Fibroblast of gingiva (primary cell): ENCODE data around the gene NDUFV1.
A peak's percentile ranks its signal among the peaks of the same experiment; 100 is the strongest.
"Not testable (repeated sequence)": the region's sequence is repeated elsewhere in the genome, so short reads cannot be mapped to it uniquely, and the experiment has no call there.

Source experiments
- DNase-seq: peaks from one replicate; pipeline ENCODE4 v3.0.0-alpha.2; 2011; ENCODE audit warnings: low read depth

Gene NDUFV1

GRCh38 chr11:67627812-67628624 lies 21.3 kb downstream of the NDUFV1 start:
- no peak for DNase-seq

GRCh38 chr11:67628710-67629385 lies 22.1 kb downstream of the NDUFV1 start:
- DNase-seq = no peak

- DNase-seq = peak; percentile 67
Measured at GRCh38 chr11:67629386-67630227, 22.9 kb downstream of the NDUFV1 start, which contains the start of gene NUDT8. NUDT8 (minus strand) TSS chr11:67629937; CDS start chr11:67629911, 26 bp downstream.

GRCh38 chr11:67630228-67630942 lies 23.6 kb downstream of the NDUFV1 start:
- DNase-seq = peak; percentile 97

GRCh38 chr11:67630943-67631331 lies 24.2 kb downstream of the NDUFV1 start:
- no peak for DNase-seq

- DNase-seq = no peak
Measured at GRCh38 chr11:67631411-67631810, 24.7 kb downstream of the NDUFV1 start.

- DNase-seq = no peak
Measured at GRCh38 chr11:67631853-67632174, 25.1 kb downstream of the NDUFV1 start.

GRCh38 chr11:67632175-67632981 lies 25.6 kb downstream of the NDUFV1 start:
- no peak for DNase-seq

GRCh38 chr11:67632982-67633755 lies 26.4 kb downstream of the NDUFV1 start:
- DNase-seq = no peak

GRCh38 chr11:67633758-67634365 lies 27.1 kb downstream of the NDUFV1 start:
- no peak for DNase-seq

- DNase-seq = no peak
Measured at GRCh38 chr11:67634366-67635230, 27.9 kb downstream of the NDUFV1 start.

- no peak for DNase-seq
Measured at GRCh38 chr11:67635231-67635521, 28.4 kb downstream of the NDUFV1 start.

GRCh38 chr11:67636962-67637361 lies 30.2 kb downstream of the NDUFV1 start:
- no peak for DNase-seq

- not testable (repeated sequence) for DNase-seq
Measured at GRCh38 chr11:67637441-67637840, 30.7 kb downstream of the NDUFV1 start.

- DNase-seq = no peak
Measured at GRCh38 chr11:67638535-67639437, 32.0 kb downstream of the NDUFV1 start.

GRCh38 chr11:67639438-67639859 lies 32.7 kb downstream of the NDUFV1 start, which contains the start of gene TBX10:
TBX10 (minus strand) TSS chr11:67639763; CDS start chr11:67639472, 291 bp downstream.
- DNase-seq = no peak

GRCh38 chr11:67640021-67640757 lies 33.5 kb downstream of the NDUFV1 start:
- peak; percentile 40 for DNase-seq
